Heart left ventricle (tissue), 13 donors: Measurements from ENCODE around the gene PRKG2.

Source experiments
- CTCF ChIP-seq, 12 donors: fragments of 200-600 bp; sonication (generic) in 4 of 12; IDR thresholded peaks; one replicate each; pipeline versions ENCODE4 v1.5.0 to v1.8.0; 2018 to 2022; ENCODE audit warnings: antibody characterized with exemption in 12 of 12, mild to moderate bottlenecking in 5 of 12
- POLR2A ChIP-seq, 2 donors: fragments of 450-650 bp; IDR thresholded peaks; one replicate each; pipeline ENCODE4 v1.6.1; 2017; ENCODE audit warnings: antibody characterized with exemption in 2 of 2, mild to moderate bottlenecking in 2 of 2, moderate library complexity in 2 of 2
- donor health status: ischemic (EF 13 %, LVEDD 7.1; RV severe dilation, severe dysfunction).
- donor health status: DM: no; HTN: yes; CAD: no.
- donor health status: DM: no; HTN: no; CAD: no.
- donor health status: ischemic (EF 25% LVEDD 6.9; RV normal size, moderate dysfunction).
- donor health status: ischemic (EF 25% LVEDD 5.7; RV mildly dilated, moderate dysfunction).
- donor health status: ischemic (EF 35%, LVEDD 5.7; RV mildly dilated, moderate dysfunction).
- donor health status: nonischemic (EF 11% LVEDD 7.7; RV severe dilation, severe dysfunction).
- donor health status: DM: yes; HTN: yes; CAD: no.
- donor health status: PGD.
- donor health status: ischemic (EF 29% LVEDD 5.4; RV normal size, mild dysfunction).
- donor health status: nonischemic (EF 23%, LVEDD 6.1; RV moderate dilation, normal function).

DNA sequence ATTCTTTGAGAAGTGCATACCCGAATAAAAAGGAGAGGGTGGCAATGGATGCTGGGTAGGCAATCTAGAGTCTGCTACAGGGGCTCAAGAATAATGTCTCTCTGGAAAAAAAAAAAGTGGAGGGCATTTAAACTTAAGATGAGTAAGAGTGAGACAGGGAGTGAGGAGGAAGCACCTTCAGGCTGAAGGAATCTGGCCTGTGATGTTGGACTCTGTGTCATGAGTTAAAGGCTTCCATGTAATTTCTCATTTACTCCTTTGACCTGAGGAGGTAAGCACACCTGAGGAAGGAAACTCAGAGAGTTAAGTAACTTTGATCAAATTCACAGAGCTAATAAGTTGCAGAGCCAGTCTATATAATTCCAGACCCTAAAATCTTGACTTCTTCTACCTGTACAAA is 3.2 kb upstream of the PRKG2 start:
- TF ChIP-seq CTCF (IDR thresholded peaks at IDR 0.05), result no peak
- no peak for TF ChIP-seq POLR2A (IDR thresholded peaks at IDR 0.05)
